Esophagus muscularis mucosa (tissue), 4 donors: ENCODE data around the gene ULK1. TPM values are rescaled to one million over a fixed set of nuclear protein-coding genes. Genes with fewer than 3 reads are reported as not detected.

Source experiments
- DNase-seq: peaks from one replicate; pipeline ENCODE4 v3.0.0-alpha.2; 2017; ENCODE audit errors: extremely low spot score
- H3K27ac ChIP-seq, 4 donors: fragments of 200-600 bp; sonication (generic); replicated peaks in 1 of 4; 1 replicate in 3 of 4; 2 replicates in 1 of 4; pipeline ENCODE4 v1.5.1; 2016 to 2019; ENCODE audit warnings: mild to moderate bottlenecking in 1 of 4
- H3K27me3 ChIP-seq, 4 donors: fragments of 200-600 bp; sonication (generic); one replicate each; pipeline versions ENCODE4 v1.5.1 to v1.6.0; 2016 to 2019
- H3K36me3 ChIP-seq, 4 donors: fragments of 200-600 bp; sonication (generic); one replicate each; pipeline ENCODE4 v1.5.1; 2016 to 2019
- H3K4me1 ChIP-seq, 4 donors: fragments of 200-600 bp; sonication (generic); one replicate each; pipeline ENCODE4 v1.5.1; 2016 to 2019
- H3K4me3 ChIP-seq, 4 donors: fragments of 200-600 bp; sonication (generic); 1 replicate in 2 of 4; 2 replicates in 2 of 4; pipeline ENCODE4 v1.5.1; 2016 to 2019; ENCODE audit warnings: mild to moderate bottlenecking in 4 of 4, moderate library complexity in 1 of 4
- H3K9me3 ChIP-seq, 4 donors: fragments of 200-600 bp; sonication (generic); 1 replicate in 3 of 4; 2 replicates in 1 of 4; pipeline ENCODE4 v1.5.1; 2016 to 2019
- CTCF ChIP-seq, 3 experiments: fragments of 200-600 bp in 2 of 3; fragments of 450-650 bp in 1 of 3; sonication (generic) in 2 of 3; IDR thresholded peaks; one replicate each; pipeline ENCODE4 v1.5.1; 2017 to 2019; ENCODE audit warnings: antibody characterized with exemption in 3 of 3, mild to moderate bottlenecking in 2 of 3, moderate library complexity in 1 of 3
- EP300 ChIP-seq: sonication (generic); formaldehyde crosslinking; IDR thresholded peaks from one replicate; pipeline ENCODE4 v1.6.1; 2017; ENCODE audit warnings: antibody characterized with exemption
- POLR2A ChIP-seq: fragments of 450-650 bp; IDR thresholded peaks from one replicate; pipeline ENCODE4 v1.6.1; 2017; ENCODE audit warnings: antibody characterized with exemption, moderate library complexity, mild to moderate bottlenecking, low read depth
- POLR2AphosphoS5 ChIP-seq, 2 donors: sonication (generic); formaldehyde crosslinking; IDR thresholded peaks; one replicate each; pipeline ENCODE4 v1.6.1; 2017; ENCODE audit warnings: antibody characterized with exemption in 2 of 2
- WGBS: methylation state at CpG from one replicate; pipeline ENCODE4 v1.1.5; 2018; 5-methylcytosine and 5-hydroxymethylcytosine counted together
- intact Hi-C: fragments of 100-400 bp; cut with DNase I; formaldehyde crosslinking; loops from one replicate; pipeline ENCODE4 v1.15.1; 2023
- total RNA-seq, 4 donors: library from RNA; depleted of rRNA; stranded (reverse); fragments of >200 nt; gene quantifications; one replicate each; pipeline versions ENCODE4 v1.1.0 to v1.2.1, GENCODE V29; 2016

Gene ULK1
- total RNA-seq, 4 donors from 2014 or later, result 18.4 to 37.5 (median 26.9) TPM

GRCh38 chr12:131848753-131849152, 45.7 kb upstream of the ULK1 start:
- 86% methylated on average over 24 of the region's 24 CpGs for whole genome bisulfite sequencing
- TF ChIP-seq POLR2A (no peak), POLR2AphosphoS5 (IDR thresholded peaks at IDR 0.05) (no peak), EP300 (no peak), CTCF (IDR thresholded peaks at IDR 0.05) (no peak)

GRCh38 chr12:131849700-131850553, 44.5 kb upstream of the ULK1 start:
- Histone ChIP-seq H3K27ac (no peak overlapping the region), H3K36me3 (peaks cover 0 to 17% (median 0%) of the 10 kb centered on the region in 4 donors), H3K4me1 (peaks cover 0 to 10% (median 0%) of the 10 kb centered on the region in 4 donors), H3K4me3 (no peak overlapping the region), H3K9me3 (no peaks in the 10 kb centered on the region), H3K27me3 (peaks cover 0 to 48% (median 0%) of the 10 kb centered on the region in 4 donors)
- WGBS, result 87% methylated on average over 43 of the region's 47 CpGs
- no peak for DNase-seq
- intact Hi-C loops, result loop anchor here (2.0 to 5.0 kb wide), 2 partner anchors 97 to 151 kb away; partner anchors contain the start of gene EP400
- TF ChIP-seq EP300, result no peak
- no peak for TF ChIP-seq POLR2AphosphoS5 (IDR thresholded peaks at IDR 0.05)
- no peak for TF ChIP-seq POLR2A
- TF ChIP-seq CTCF (IDR thresholded peaks at IDR 0.05), result no peak

More at GRCh38 chr12:131848753-131849152, 45.7 kb upstream of the ULK1 start:
- Histone ChIP-seq H3K9me3 (no peaks in the 10 kb centered on the region), H3K27ac (no peak overlapping the region), H3K4me1 (peaks cover 0 to 10% (median 0%) of the 10 kb centered on the region in 4 donors), H3K4me3 (no peak overlapping the region), H3K36me3 (peaks cover 0 to 22% (median 0%) of the 10 kb centered on the region in 4 donors), H3K27me3 (peaks cover 0 to 36% (median 0%) of the 10 kb centered on the region in 4 donors)
- no peak for DNase-seq
- intact Hi-C loops, result loop anchor here (5.0 kb wide), 1 partner anchor 99 kb away; the partner anchor contains the start of gene EP400

- H3K36me3 ChIP-seq, result peaks cover 0 to 6% (median 0%) of the 10 kb centered on the region in 4 donors
- no peak for DNase-seq
- intact Hi-C loops, result loop anchor here (2.0 kb wide), 1 partner anchor 150 kb away; no protein-coding TSS in a partner anchor
These were observed 43.4 kb upstream of the ULK1 start for GRCh38 chr12:131850856-131851559.

More at GRCh38 chr12:131850856-131851559, 43.4 kb upstream of the ULK1 start:
- Histone ChIP-seq H3K27me3 (peaks cover 0 to 59% (median 0%) of the 10 kb centered on the region in 4 donors), H3K4me1 (peaks cover 0 to 10% (median 0%) of the 10 kb centered on the region in 4 donors), H3K9me3 (no peaks in the 10 kb centered on the region), H3K4me3 (peak overlapping the region in 1 of 4 donors; percentile 9), H3K27ac (no peak overlapping the region)
- 69% methylated on average over 15 of the region's 41 CpGs for WGBS
- TF ChIP-seq POLR2AphosphoS5 (IDR thresholded peaks at IDR 0.05) (peak in 1 of 2 donors; percentile 37), EP300 (no peak), CTCF (IDR thresholded peaks at IDR 0.05) (peak; percentile 76 to 87 (median 81))
